Calu3 (cell line): ENCODE measurements around the gene APCDD1L. TPM values are rescaled to one million over a fixed set of nuclear protein-coding genes. Genes with fewer than 3 reads are reported as not detected.

ENCODE experiments used
- Bru-seq: library from RNA; stranded (reverse); fragments of 400-500 nt; gene quantifications from one replicate; lab custom pipeline; 2021; lab: Mats Ljungman, UMichigan
- BruChase-seq, 2 experiments: library from RNA; stranded (reverse); fragments of 400-500 nt; gene quantifications; one replicate each; lab custom pipeline; 2021; lab: Mats Ljungman, UMichigan
- BruUV-seq: library from RNA; stranded (reverse); fragments of 400-500 nt; replicated peaks from 2 replicates; lab custom pipeline; 2021; lab: Mats Ljungman, UMichigan
- CTCF ChIA-PET: fragments of 300-600 bp; sonication (Branson Sonifier 250); formaldehyde crosslinking; loops from one replicate; lab custom pipeline; 2022; ENCODE audit warnings: antibody characterized with exemption; lab: Charles Lee
- DNase-seq: peaks from one replicate; pipeline ENCODE4 v3.0.0; 2022
- H3K27ac Mint-ChIP-seq: one replicate; pipeline ENCODE4 v1.8.0; 2022; ENCODE audit warnings: mixed read lengths; ENCODE audit not compliant: unreplicated experiment
- H3K27me3 Mint-ChIP-seq: one replicate; pipeline ENCODE4 v1.8.0; 2022; ENCODE audit warnings: mixed read lengths; ENCODE audit not compliant: unreplicated experiment
- H3K36me3 Mint-ChIP-seq: one replicate; pipeline ENCODE4 v1.8.0; 2022; ENCODE audit warnings: mild to moderate bottlenecking, moderate library complexity, mixed read lengths; ENCODE audit not compliant: insufficient read depth, unreplicated experiment
- H3K4me1 Mint-ChIP-seq: one replicate; pipeline ENCODE4 v1.8.0; 2022; ENCODE audit warnings: mild to moderate bottlenecking, low read depth, mixed read lengths; ENCODE audit not compliant: unreplicated experiment
- H3K4me3 Mint-ChIP-seq: one replicate; pipeline ENCODE4 v1.8.0; 2022; ENCODE audit warnings: mild to moderate bottlenecking, low read depth, moderate library complexity, mixed read lengths; ENCODE audit not compliant: unreplicated experiment
- H3K9me3 Mint-ChIP-seq: one replicate; pipeline ENCODE4 v1.8.0; 2022; ENCODE audit warnings: low read depth, mixed read lengths; ENCODE audit not compliant: unreplicated experiment
- CTCF ChIP-seq: fragments of 200-600 bp; IDR thresholded peaks from one replicate; pipeline ENCODE4 v1.8.0; 2022; ENCODE audit warnings: antibody characterized with exemption; ENCODE audit not compliant: unreplicated experiment
- intact Hi-C: fragments of 100-400 bp; cut with micrococcal nuclease; formaldehyde crosslinking; loops from one replicate; pipeline ENCODE4 v1.10.0; 2022; ENCODE audit not compliant: unreplicated experiment
- long read RNA-seq: library from polyadenylated mRNA; stranded (forward); transcript quantifications from one replicate; pipeline ENCODE4 v2.0.0, GENCODE V29; 2022
- total RNA-seq: library from RNA; stranded (reverse); gene quantifications from 2 replicates; pipeline ENCODE4 v1.2.3, GENCODE V29; 2022

The APCDD1L gene
- not detected in 2 replicates for total RNA-seq
- not detected for Bru-seq, nascent RNA
- BruChase-seq, experiment 1, labeled RNA remaining after a 6-hour chase: percentile 3 among the genes with signal in this experiment
- BruChase-seq, experiment 2, labeled RNA remaining after a 2-hour chase: not detected
- long read RNA-seq, partial matches to known transcripts: 0 of 1 reads
- long read RNA-seq, other reads (novel, unspliced or antisense): 1 of 1 reads

GRCh38 chr20:58515233-58516212 lies at the start of gene APCDD1L:
TSS of gene APCDD1L (minus strand) at chr20:58515399. CDS start at chr20:58514707, 692 bp downstream.
- H3K9me3 Mint-ChIP-seq: no peaks in the 10 kb centered on the region
- intact Hi-C loops: no loop called here
- no peaks in the 10 kb centered on the region for H3K36me3 Mint-ChIP-seq
- no TSS peak for BruUV-seq
- CTCF ChIA-PET: interaction anchor here (0.7 kb wide), 1 partner anchor 100 kb away, joined by 3 read pairs; no protein-coding TSS in a partner anchor
- no peak for TF ChIP-seq CTCF
- H3K27me3 Mint-ChIP-seq: peaks cover 54% of the 10 kb centered on the region
- H3K4me3 Mint-ChIP-seq: no peak within 1 kb of the TSS
- H3K4me1 Mint-ChIP-seq: peaks cover 6% of the 10 kb centered on the region
- H3K27ac Mint-ChIP-seq: no peak within 1 kb of the TSS
- DNase-seq: peak; percentile 49

- Mint-ChIP-seq H3K4me1 (no peaks in the 10 kb centered on the region), H3K27ac (no peak overlapping the region), H3K36me3 (no peaks in the 10 kb centered on the region), H3K9me3 (no peaks in the 10 kb centered on the region), H3K27me3 (peaks cover 86% of the 10 kb centered on the region), H3K4me3 (no peak overlapping the region)
- TF ChIP-seq CTCF: no peak
- intact Hi-C loops: no loop called here
- DNase-seq: no peak
- no TSS peak for BruUV-seq
- CTCF ChIA-PET: interaction anchor here (0.7 kb wide), 1 partner anchor 26 kb away, joined by 7 read pairs; no protein-coding TSS in a partner anchor
Measured at GRCh38 chr20:58559368-58559729, 44.1 kb upstream of the APCDD1L start.

GRCh38 chr20:58558486-58559367 lies 43.5 kb upstream of the APCDD1L start:
- no peaks in the 10 kb centered on the region for H3K4me1 Mint-ChIP-seq
- peaks cover 90% of the 10 kb centered on the region for H3K27me3 Mint-ChIP-seq
- DNase-seq: no peak
- no peak overlapping the region for H3K4me3 Mint-ChIP-seq
- BruUV-seq: no TSS peak
- no peaks in the 10 kb centered on the region for H3K9me3 Mint-ChIP-seq
- no peak for TF ChIP-seq CTCF
- CTCF ChIA-PET: interaction anchor here (0.7 kb wide), 2 partner anchors 11 to 26 kb away, joined by 3 to 7 read pairs; no protein-coding TSS in a partner anchor
- intact Hi-C loops: no loop called here
- H3K36me3 Mint-ChIP-seq: no peaks in the 10 kb centered on the region
- no peak overlapping the region for H3K27ac Mint-ChIP-seq
